Measurements from ENCODE around the gene PLCG2.
"Not testable (repeated sequence)": the region's sequence is repeated elsewhere in the genome, so short reads cannot be mapped to it uniquely, and the experiment has no call there.

The PLCG2 gene

DNA sequence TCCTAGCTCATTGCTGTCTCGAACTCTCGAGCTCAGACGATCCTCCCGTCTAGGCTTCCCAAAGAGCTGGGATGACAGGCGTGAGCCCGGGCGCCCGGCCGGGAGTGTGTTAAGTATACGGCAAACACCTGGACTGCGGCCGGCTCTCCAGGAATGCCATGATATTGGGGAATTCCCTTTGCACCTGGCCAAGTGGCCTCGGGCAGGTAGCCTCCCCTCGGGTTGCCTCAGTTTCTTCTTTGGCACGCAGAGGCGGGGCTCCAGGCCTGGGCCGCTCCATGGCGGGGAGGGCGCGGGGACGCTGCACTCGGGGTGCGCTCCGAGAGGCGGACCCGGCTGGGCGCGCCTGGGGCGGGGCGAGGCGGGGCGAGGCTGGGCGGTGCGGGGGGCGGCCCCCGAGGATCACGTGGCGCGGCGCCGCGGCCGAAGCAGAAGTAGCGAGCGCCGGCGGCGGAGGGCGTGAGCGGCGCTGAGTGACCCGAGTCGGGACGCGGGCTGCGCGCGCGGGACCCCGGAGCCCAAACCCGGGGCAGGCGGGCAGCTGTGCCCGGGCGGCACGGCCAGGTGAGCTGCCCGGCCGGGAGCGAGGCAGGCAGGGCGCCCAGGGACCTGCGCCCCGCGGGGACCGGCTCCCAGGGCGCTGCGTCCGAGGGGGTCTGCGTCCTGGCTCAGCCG lies at the start of gene PLCG2:
Gene PLCG2 (plus strand): TSS at position 431 of the 675 bp plus-strand sequence. CDS start 6,699 bp downstream, outside the sequence.
- peak; percentile 73 for DNase-seq (ENCODE audit: low spot score)

DNA sequence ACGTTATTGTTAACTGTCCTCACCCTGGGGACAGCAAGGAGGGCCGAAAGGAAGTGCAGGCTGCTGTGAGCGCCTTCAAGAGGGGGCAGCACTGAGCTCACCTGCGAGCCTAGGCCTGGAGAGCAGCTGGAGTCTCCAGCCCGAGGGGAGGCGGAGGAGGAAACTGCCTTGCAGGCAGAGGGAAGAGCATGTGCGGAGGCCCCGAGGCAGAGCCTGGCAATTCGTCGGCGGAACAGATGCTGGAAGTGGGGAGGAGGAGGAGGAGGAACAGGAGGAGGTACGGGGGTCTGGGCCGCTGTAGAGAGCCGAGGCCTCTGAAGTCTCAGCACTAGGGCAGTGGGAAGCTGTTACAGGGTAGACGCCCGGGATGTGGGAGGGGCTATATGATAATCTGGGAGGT lies 49.6 kb upstream of the PLCG2 start:
- no peak for DNase-seq (ENCODE audit: low spot score)

GRCh38 chr16:81730090-81731051 lies 48.7 kb upstream of the PLCG2 start:
- peak; percentile 94 for DNase-seq (ENCODE audit: low spot score)

- no peak for DNase-seq (ENCODE audit: low spot score)
These were observed 47.4 kb upstream of the PLCG2 start for GRCh38 chr16:81731649-81732048.

DNA sequence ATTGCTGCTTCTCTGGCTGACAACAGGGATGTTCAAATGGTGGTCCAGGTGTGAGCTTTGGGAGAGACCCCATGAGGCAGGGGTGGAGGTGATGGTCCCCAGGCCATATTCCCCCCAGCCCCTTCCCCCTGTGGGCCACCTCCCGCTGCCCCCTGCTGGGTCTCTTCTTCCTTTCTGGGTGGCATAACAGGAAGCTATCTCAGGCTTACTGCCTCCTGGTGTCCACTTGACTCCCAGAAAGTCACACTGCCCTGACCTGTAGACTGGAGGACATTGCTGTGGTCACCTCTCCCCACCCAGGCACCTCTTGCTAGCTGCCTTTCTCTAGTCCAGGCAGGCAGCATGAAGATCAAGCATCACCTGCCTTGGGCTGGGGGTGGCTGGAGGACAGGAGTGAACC lies 46.4 kb upstream of the PLCG2 start:
- no peak for DNase-seq (ENCODE audit: low spot score)

DNA sequence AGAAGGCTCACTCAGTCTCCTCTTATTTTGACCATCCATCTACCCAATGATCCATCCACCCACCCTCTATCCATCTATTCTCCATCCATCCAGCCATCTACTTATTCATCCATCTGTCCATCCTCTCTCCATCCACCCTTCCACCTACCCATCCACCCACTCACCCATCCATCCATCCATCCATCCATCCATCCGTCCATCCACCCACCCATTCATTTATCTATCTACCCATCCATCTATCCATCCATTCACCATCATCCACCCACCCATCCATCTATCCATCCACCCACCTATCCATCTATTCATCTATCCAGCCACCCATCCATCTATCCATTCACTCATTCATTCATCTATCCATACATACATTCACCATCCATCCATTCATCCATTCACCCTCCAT lies 45.8 kb upstream of the PLCG2 start:
- DNase-seq (ENCODE audit: low spot score), result no peak

DNA sequence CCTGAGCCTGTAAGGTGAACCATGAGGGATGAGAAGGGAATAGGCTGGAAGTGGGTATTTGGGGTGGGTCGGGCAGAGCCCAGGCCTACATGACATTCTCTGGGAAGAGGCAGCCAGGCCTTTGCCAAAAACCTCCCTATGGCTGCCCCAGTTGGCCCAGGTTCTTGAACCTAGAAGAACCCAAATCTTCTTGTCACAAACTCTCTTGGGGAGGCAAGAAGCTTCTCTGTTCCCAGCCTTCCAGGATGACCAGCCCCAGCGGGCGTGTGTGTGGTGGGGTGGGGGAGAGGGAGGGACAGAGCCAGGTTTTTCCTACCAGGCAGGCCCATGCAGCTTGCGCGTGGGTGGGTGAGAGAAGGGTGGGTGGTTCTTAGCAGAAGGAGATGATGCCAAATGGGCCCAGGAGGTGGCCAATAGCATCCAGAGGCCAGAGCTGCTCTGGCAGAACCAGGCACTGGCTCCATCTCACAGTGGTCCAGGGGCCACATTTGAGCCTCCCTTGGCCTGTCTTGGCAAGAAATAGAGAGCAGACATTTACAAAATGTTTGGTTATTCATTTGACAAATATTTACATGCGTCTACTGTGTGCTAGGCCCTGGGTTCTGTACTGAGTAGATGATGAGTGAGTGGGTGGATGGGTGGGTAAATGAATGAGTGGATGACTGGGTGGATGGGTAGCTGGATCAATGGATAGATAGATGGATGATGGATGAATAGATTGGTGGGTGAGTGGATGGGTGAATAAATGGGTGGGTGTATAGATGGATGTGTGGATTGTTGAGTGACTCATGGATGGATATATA lies 44.3 kb upstream of the PLCG2 start:
- no peak for DNase-seq (ENCODE audit: low spot score)

DNA sequence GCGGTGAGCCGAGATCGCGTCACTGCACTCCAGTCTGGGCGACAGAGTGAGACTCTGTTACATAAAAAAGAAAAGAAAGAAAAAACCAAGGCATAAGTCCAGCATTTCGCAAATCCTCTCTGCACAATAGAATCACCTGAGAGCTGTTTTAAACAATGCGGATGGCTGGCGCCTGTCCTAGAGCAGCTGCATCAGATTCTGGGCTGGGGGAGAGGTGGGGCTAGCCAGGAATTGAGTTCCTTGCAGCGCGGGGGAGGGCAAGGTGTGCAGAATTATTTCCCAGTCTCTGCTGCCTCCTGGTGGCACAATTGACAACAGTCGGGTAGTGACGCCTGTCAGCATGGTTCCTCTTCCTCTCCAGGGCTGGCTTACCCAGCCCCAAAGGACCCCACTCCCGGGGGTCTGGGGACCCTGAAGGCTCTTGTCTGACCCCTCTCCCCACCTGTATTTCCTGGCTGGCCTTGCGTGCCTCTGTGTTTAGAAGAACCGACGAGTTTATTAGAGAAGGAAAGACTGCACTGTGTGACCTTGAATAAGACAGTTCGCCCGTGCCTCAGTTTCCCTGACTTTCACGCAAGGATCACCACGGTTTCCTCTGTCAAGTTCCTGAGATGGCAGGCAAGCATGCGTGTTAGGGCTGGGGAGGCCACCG lies 41.1 kb upstream of the PLCG2 start:
- peak; percentile 83 for DNase-seq (ENCODE audit: low spot score)

GRCh38 chr16:81738783-81739496 lies 40.2 kb upstream of the PLCG2 start:
- no peak for DNase-seq (ENCODE audit: low spot score)

- DNase-seq (ENCODE audit: low spot score), result no peak
These were observed 39.6 kb upstream of the PLCG2 start for GRCh38 chr16:81739503-81739902.

DNA sequence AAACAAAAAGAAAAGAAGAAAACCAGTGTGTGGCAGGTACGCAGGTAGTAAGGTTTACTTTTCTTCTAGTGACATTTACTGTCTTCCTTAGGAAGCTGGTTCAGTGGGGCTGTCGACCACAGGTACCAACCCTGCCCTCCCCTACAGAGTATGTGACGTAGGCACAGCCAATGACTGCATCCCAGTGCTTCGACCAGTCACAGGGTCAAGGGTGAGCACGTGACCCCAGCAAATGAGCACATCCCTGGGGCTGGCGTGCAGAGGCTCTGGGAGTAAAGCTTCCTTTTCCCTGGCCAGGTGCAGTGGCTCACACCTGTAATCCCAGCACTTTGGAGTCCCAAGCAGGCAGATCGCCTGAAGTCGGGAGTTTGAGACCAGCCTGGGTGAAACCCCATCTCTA lies 38.9 kb upstream of the PLCG2 start:
- DNase-seq (ENCODE audit: low spot score), result no peak

DNA sequence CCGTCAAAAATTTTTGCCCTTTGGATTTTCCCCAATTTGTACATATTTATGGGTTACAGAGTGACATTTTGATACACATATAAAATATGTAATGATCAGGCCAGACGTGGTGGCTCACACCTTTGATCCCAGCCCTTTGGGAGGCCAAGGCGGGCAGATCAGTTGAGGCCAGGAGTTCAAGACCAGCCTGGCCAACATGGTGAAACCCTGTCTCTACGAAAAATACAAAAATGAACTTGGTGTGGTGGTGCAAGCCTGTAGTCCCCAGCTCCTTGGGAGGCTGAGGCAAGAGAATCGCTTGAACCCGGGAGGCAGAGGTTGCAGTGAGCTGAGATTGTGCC lies 37.7 kb upstream of the PLCG2 start:
- not testable (repeated sequence) for DNase-seq (ENCODE audit: low spot score)

DNA sequence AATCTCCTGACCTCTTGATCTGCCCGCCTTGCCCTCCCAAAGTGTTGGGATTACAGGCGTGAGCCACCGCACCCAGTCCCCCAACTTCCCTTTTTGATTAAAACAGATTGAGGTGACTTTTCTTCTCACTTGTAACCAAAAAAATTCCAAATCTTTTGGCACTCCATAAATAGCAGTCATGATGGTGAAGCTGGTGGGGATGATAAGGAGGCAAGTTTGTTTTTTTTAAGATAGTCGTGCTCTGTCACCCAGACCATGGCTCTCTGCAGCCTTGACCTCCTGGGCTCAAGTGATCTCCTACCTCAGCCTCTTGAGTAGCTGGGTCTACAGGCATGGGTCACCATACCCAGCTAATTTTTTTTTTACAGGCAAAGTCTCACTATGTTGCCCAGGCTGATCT lies 34.7 kb upstream of the PLCG2 start:
- DNase-seq (ENCODE audit: low spot score), result no peak

- no peak for DNase-seq (ENCODE audit: low spot score)
These were observed 34.2 kb upstream of the PLCG2 start for GRCh38 chr16:81744911-81745310.

DNA sequence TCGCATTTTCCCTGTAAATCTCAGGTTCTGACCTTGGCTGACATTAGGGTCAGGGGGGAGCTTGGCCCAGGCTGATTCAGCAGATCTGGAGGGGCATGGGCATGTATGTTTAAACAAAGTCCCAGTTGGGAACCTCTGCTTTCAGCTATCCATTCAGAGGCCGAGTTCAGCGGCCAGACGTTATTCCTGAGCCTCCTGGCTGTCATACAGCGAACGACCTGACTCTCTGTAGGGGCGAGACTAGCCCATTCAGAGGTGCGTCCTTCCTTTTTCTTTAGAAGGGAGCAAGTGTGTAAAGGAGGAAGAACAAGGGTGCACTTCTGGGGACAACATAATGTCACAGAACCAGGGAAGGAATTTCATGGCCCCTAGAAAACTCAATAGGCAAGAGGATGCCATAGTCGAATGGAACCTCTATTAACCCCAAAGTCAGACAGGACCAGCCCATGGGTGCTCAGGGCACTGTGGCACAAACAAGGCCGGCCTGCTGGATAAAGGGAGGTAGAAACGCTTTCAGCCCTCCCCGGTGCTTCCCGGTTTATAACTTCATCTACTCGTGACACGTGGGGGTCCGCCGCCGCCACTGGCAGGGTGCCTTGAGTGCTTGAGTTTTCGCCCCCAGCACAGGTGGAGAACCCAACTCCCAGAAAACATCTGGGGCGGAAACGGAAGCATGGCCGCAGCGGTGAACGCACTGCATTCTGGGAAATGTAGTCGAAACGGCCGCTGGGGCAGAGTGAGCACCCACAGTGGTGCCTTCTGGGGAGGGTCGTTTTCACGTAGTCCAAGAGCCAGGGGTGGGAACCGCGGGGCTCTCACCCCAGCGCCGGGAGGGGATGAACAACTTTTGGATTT lies 33.2 kb upstream of the PLCG2 start:
- peak; percentile 57 for DNase-seq (ENCODE audit: low spot score)

DNA sequence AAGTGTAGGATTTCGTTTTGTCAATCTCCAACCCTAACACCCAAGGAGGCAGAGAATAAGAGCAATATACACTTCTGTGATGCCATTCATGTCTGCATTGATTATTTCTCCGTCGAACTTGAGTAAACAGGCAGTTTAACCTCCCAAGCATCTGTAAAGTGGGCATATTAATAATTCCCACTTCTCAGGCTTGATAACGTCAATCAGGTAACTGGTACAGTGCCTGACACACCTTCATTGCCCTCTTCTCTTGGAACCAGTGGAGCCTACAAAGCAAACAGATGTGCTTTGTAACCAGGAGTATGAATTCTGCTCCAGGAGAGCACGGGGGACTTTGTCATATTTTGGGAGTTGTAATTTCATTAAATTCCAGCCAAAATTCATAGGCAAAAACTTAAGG lies 32.5 kb upstream of the PLCG2 start:
- DNase-seq (ENCODE audit: low spot score), result no peak

GRCh38 chr16:81748476-81749198 lies 30.5 kb upstream of the PLCG2 start:
- no peak for DNase-seq (ENCODE audit: low spot score)

GRCh38 chr16:81752225-81752875 lies 26.7 kb upstream of the PLCG2 start:
- DNase-seq (ENCODE audit: low spot score), result no peak

- no peak for DNase-seq (ENCODE audit: low spot score)
These were observed 26.2 kb upstream of the PLCG2 start for GRCh38 chr16:81752876-81753227.
